ENCODE data around the gene CTSW.
"Not testable (repeated sequence)": the region's sequence is repeated elsewhere in the genome, so short reads cannot be mapped to it uniquely, and the experiment has no call there.

CTSW gene

DNA sequence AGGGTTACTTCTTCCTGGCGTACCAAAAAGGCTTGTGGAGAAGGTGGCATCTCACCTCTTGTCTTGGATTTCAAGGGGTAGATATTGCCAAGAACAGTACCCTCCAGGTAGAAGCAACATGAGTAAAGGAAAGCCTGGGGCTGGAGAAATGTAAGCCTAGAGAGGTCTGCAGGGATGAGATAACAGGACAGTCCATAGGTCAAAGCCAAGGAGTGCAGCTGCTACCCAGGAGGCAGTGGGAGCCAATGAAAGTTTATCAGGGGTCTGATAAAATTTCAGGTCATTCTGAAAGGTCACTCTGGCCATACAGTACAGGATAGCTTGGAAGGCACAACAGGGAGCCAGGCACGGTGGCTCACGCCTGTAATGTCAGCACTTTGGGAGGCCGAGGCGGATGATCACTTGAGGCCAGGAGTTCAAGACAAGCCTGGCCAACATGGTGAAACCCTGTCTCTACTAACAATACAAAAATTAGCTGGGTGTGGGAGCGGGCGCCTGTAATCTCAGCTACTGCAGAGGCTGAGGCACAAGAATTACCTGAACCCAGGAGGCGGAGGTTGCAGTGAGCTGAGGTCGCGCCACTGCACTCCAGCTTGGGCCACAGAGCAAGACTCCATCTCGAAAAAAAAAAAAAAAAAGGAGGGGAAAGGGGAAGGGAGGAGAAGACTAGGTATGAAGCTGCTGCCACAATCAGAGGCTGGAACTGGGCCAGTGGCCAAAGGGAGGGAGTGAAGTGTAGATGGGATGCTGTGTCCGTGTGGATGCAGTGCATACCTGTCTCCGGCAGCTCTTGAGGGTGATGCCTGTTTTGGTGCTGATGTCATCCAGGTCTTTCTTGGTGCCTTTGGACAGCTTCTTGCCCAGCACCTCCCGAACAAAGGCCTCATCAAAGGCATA is 7.4 kb downstream of the CTSW start:
- DNase-seq, result no peak

DNA sequence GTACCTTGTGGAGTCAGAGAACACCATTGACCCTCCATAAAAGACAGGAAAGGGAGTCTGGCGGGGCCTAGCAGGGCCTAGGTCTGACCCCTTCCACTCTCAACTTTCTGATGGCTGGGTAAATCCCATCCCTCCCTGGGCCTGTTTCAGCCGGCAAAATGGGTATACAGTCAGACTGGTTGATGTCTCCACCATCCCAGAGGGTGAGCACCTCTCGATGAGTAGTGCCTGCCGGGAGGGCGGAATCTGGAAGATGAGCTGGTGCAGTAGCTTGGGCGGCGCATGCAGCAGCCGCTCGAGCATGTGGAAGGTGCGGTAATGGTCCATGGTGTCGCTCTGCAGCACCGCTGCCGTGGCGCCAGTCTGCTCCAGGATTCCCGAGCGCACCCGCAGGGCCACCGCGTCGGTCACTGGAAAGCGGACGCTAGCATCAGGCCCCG is 8.1 kb downstream of the CTSW start:
- no peak for DNase-seq

DNA sequence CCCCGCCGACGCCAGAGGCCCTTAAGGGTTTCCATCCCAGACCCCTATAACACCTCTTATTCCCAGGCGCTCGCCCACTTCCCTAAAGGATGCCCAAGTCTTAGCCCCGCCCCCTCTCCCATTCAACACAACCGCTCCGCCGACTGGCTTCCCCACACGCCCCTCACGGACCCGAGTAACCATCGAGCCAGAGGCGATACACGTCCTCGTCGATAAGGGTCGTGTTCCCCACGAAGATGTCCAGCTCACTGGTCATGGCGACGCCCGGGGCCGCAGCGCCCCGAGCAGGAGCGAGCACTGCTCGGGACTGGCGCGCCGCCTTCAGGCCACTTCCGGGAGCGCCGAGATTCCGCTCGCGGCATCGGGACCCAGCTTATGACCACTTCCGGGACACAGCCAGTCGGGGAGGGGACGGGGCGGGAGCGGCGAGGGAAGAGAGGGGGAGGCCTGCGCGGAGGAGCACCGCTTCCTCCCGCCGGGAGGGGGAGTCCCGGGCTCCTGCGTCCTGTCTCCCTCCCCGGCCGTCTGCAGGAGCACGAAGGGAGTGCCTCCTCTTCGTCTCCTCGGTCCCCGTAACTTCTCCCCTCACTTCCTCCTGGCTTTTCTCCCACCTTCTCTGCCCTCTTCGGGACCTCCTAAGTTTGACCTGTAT is 8.7 kb downstream of the CTSW start, which contains the start of gene FIBP:
Gene FIBP, minus strand, starts transcription at position 309 of the 652 bp plus-strand sequence. Its CDS starts 53 bp downstream, at position 256.
- DNase-seq, result peak; percentile 93

DNA sequence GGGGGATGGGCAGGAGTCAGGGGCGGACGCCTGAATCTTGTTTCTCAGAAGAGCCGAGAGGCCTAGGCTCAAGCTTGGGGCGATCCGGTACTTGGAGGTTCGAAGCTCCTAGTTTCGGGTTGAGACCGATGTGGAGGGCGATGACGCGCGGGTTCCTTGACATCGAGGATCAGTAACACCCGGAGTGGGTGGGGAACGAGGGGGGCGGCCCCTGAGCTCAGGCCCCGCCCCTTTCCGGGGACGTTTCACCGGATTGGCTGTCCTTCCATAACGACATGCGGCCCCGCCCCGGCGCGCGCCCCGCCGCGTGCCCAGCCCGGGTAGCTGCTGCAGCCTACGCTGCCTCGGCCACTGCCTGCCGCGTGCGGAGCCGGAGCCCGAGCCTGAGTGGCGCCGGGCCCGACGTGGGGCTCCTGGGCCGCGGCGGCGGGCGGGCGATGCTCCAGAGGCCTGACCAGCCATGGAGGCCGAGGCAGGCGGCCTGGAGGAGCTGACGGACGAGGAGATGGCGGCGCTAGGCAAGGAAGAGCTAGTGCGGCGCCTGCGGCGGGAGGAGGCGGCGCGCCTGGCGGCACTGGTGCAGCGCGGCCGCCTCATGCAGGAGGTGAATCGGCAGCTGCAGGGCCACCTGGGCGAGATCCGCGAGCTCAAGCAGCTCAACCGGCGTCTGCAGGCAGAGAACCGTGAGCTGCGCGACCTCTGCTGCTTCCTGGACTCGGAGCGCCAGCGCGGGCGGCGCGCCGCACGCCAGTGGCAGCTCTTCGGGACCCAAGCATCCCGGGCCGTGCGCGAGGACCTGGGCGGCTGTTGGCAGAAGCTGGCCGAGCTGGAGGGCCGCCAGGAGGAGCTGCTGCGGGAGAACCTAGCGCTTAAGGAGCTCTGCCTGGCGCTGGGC is 10.9 kb downstream of the CTSW start, which contains the start of gene CCDC85B:
Gene CCDC85B, plus strand, starts transcription at position 350 of the 895 bp plus-strand sequence. Its CDS starts 111 bp downstream, at position 461.
- DNase-seq, result peak; percentile 95

DNA sequence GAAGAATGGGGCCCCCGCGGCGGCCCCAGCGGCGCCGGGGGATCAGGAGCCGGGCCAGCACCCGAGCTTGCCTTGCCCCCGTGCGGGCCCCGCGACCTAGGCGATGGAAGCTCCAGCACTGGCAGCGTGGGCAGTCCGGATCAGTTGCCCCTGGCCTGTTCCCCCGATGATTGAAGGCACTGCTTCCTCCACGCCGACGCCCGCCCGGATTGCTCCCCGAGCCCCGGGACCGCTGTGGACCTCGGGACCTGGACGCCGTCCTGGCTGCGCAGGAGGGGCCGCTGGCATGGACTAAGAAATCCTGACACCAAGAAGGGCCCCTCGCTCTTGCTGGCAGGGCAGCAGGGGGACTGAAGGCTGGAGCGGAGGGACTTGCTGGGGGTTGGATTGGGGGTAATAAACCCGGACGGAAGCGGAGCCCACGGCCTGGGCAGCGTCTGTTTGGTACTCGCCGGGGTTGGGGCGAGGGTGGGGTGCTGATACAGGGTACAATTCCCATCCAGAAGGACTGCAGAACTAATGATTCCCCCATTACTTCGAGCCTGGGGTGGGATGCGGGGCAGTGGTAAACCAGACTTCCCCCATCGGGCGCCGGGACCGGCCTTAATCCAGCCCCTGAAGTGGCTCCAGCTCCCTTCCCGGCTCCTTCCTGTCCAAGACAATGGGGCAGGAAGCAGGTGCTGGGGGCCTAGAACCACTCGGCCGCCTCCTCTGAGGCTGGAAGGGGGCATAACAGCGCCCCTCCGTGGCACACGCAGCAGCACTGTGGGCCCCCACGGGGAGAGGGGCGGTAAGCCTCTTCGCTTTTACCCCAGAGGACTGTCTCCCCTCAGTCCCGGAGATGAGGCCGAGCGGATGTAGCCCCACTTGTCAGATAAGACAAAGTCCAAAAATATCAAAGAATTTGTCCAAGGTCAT is 11.8 kb downstream of the CTSW start:
- DNase-seq, result peak; percentile 29

DNA sequence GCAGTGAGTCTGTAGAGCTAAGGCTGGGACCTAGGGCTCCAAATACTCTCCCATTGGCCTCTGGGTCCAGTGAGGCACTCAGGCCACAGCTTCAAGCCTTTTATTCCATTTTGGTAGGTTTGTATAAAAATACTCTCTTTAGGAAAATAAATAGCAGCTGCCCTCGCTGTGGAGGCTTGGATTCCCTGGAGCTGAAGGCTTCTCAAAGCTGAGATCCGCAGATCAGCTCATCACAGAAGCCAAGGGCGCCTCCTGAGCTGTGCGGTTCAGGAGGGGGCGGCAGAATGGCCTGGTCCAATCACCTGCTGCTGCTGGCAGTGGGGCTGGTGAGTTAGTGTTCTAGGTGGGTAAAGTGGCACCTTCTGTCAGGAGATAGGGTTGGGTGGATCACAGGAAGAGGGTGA is 12.5 kb downstream of the CTSW start:
- DNase-seq, result not testable (repeated sequence)

DNA sequence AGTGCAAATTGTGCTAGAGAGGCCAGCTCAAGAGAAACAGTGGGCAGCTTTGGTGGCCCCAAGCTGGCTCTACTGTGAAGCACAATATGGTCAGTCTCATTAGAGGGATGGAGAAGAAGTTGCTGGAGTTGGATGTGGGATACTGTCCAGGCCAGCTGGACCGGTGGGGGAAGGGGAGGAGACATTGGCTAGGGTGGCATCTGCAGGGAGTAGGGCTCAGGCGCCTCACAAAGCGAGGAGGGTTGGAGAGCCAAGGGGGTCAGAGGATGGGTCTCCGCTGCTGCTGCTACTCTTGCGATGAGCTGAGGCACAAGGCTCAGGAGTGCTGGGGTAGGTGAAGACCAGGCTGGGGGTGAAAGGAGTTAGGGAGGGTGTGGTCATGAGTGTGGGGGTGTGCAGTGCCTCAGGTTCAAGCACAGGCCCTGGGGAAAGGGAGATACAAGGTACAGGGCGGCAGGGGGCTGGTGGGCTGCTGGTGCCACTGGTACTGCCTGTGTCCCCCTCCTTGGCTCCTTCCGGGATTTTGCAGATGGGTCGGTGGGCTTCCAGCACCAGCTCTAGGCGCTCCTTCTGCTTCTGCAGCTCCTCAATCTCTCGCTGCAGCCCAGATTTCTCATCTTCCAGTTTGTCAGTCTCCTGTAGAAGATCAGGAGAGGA is 13.2 kb downstream of the CTSW start:
- no peak for DNase-seq

DNA sequence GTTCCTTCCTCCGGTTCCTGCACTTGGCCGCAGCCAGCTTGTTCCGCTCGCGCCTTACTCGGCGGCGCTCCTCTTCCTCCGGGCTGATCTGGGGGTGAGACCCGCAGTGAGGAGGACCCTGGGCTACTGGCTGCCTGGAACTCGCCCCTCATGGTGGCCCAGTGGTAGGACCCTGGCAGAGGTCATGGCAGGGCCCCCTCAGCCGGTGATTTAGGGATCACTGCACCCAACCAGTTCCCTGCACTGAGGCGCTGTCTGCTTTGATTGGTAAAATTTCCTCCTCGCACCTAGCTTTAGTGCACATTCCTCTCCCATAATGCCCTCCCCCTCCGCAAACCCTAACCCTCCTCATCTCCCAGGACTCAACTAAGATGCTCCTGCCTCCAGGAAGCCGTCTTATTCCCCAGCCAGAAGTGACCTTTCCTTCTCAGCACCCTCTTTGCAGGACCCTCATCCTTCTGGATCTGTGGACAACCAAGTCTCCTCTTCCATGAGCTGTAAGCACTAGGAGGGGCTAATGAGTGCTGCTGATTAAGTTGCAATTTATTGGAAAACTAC is 14.5 kb downstream of the CTSW start:
- peak; percentile 72 for DNase-seq

DNA sequence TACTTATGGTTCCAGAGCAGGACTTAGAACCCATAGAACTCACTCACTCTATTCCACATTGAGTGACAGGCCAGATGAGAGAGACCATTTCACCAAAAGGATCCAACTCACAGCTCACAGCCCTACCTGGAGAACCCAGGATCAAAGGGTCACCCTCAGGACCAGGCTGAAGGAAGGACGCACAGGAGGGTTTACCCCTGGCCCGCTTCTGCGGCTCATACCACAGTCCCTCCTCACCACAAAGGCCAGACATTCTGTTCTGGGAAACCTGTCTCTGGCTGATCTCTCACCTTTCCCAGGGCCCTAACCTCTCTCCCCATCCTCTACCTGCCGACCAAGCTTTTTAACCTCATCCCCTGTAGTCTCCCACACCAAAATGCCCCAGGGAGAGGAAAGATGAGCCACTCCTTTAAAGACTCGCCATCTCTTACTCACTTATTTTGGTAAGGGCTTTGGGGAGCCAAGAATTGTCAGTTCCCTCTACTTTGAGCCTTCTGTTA is 15.9 kb downstream of the CTSW start:
- no peak for DNase-seq

DNA sequence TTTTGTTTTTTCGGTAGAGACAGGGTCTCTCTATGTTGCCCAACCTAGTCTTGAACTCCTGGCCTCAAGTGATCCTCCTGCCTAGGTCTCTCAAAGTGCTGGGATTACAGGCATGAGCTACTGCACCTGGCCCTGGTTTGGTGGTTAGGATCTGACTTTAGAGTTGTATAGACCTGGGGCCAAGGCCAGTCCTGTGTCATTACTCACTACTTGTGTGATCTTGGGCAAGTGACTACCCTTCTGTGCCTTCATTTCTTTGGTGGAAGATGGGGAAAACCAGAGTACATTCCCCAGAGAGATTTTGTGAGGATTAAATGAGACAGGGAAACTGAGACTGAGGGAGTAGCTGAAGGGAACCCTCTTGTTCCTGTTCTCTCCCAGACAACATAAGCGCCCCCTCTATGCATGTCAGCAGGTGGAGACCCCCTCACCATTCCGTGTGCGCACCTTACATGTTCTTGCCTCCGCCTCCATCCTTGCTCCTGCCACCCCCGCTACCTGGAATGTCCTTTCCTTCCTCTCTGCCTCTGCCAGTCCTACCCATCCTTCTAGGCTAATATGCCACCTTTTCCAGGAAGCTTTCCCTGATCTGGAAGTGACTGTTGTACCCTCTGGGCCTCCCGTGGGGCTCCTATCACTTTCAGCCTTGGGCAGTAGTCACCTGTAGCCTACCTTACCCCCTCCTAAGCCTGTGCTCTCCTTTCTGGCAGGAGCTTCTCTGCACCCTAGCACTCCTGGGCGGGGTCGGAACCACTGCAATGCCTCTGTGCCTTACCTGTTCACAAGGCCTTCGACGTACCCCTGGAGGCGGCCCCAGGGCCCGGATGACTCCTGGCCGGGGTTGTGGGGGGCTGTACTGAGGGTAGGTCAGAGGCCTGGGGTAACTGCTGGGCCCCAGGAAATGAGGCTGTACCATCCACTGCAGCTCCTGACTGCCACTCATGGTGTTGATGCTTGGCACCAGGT is 16.7 kb downstream of the CTSW start:
- no peak for DNase-seq

DNA sequence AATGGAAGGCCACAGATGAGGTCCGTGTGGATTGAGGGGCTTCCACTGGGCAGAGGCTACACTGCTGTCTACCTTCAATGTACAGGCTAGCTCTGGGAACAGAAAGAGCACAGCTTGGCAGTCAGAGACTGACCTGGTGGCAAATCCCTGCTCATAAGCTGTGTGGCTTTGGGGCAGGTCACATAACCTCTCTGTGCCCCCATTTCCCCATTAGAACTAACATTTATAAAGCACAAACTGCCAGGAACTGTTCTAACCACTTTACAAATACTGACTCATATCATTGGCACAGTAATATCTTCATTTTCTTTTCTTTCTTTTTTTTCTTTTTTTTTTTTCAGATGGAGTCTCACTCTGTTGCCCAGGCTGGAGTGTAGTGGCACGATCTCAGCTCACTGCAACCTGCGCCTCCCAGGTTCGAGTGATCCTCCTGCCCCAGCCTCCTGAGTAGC is 17.4 kb downstream of the CTSW start:
- DNase-seq, result no peak

DNA sequence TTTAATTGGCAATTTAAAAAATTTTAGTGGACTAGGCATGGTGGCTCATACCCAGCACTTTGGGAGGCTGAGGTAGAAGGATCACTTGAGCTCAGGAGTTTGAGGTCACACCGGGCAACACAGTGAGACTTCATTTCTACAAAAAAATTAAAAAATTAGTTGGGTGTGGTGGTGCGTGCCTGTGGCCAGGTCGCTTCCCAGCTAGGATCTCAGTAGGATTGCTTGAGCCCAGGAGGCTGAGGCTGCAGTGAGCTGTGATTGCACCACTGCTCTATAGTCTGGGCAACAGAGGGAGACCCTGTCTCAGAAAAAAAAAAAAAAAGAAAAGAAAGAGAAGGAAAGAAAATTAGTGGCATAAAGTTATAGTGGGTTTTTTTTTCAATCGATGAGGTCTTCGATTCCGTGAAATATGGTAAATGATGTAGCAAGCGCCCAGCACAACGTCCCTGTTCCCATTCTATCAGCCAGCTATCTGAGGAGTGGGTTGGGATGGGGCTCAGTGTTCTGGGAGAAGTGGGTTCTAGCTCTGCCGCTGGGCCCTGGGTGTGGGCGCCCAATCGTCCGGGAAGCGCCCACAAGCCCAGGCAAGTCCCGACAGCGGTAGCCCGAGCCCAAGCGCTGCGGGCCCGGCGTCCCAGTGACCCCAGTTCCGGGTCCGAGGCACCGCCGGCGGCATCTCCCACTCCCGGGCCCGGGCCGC is 19.2 kb downstream of the CTSW start:
- DNase-seq, result no peak

DNA sequence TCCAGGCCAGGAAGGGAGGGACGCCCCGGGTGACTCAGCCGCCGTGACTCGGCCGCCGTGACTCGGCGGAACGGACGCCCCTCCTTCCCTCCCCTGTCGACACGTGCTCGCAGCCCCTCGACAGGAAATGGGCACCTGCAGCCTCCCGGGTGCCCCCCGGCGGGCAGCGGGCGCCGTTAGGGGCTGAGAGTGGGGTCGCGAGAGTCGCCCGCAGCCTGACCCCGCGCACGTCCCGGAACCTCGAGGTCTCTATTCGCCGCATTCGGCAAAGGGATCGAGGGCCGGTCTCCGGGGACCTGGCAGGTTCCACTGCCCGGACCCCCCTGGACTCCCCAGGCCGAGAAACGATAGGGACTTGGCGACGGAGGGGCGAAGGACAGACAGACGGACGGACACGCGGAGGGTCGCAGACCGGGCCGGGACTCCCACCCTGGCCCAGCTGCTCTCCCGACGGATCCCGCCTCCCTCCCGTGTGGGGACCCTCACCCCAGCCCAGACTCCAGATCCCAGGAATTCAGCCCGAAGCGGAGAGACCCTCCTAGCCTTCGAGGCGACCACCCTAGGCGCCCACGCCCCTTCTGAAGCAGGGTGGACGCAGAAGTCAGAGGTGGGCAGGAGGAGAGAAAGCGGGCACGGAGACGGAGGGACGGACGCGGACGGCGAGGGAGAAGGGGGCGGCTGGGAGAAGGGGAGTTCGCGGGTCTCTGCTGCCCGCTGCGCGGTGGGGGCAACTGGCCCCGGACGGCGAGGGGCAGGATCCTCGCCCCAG is 19.9 kb downstream of the CTSW start:
- peak; percentile 72 for DNase-seq

DNA sequence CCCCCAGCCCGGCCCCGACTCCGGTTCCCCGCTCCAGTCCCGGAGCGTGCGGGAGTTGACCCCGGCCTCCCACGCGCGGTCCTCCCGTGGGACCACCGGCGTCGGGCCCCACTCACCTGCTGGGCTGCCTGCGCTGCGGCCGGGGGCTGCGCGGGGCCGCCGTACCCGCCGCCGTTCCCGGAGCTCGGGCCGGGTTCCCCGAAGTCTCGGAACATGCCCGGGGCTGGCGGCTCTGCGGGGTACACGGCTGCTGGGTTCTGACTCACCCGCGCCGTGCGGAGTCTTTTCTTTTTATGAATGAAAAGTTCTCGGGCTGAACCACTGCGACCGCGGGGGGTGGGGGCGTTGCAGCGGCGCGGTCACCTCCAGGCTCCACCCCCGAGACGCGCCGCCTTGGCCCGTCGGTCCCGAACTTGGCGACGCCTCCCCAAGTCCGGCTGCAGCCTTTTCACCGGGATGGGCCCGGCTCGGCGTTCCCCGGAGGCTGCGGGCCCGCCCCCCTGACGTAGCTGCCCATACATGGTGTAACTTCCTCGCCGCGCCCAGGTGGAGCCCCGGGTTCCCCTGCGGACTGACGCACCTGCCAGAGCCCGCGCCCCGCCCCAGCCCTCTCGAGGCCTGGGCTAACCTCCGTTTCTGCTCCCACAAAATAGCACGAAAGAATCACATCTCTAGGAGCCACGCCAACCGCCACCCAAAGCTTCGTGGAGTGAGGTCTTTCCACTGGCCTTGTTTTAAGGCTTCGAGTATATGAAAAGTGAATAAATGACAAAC is 20.7 kb downstream of the CTSW start, which contains the start of gene FOSL1:
Gene FOSL1, minus strand, starts transcription at position 264 of the 774 bp plus-strand sequence. Its CDS starts 49 bp downstream, at position 215.
- peak; percentile 89 for DNase-seq

DNA sequence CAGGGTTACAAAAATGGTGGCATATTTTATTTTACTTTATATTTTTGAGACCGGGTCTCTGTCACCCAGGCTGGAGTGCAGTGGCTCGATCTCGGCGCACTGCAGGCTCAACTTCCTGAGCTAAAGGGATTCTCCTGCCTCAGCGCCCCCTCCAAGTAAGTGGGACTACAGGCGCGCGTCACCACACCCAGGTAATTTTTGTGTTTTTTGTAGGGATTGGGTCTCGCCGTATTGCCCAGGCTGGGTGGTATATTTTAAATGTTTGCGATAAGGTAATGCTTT is 21.2 kb downstream of the CTSW start:
- no peak for DNase-seq

DNA sequence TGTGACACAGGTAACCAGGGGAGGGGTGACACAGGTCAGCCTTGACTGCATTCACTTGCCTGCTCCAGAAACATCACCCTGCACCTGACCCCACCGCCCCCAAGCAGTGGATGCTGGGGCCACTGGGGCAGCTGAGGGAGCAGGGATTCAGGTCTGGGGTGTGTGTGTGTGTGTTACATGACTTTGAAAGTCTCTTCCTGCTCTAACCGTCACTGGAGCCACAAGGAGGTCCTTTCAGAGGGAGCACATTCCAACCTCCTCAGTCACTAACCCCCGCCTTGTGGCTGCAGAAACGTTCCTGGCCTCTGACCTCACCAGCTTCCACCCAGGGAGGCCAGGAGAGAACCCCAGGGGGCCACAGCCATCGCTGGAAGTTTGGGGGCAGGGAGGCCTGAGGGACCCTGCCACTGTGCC is 23.4 kb downstream of the CTSW start:
- peak; percentile 28 for DNase-seq

DNA sequence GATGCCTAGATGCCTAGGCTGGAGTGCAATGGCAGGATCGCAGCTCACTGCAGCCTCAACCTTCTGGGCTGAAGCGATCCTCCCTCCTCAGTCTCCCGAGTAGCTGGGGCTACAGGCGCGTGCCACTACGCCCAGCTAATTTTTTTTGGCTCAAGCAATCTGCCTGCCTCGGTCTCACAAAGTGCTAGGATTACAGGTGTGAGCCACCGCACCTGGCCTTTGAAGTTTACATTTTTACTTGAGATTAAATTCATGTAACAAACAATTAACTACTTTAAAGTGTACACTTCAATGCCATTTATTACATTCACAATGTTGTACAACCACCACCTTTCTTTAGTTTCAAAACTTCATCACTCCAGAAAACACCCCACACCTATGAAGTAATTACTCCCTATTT is 24.1 kb downstream of the CTSW start:
- DNase-seq, result no peak

Data from GDM1 (cell line).